Prostate gland (tissue), 2 donors: ENCODE data around the gene TMEM19.

ENCODE experiments used
- CTCF ChIP-seq, 4 experiments: fragments of 200-600 bp in 2 of 4; fragments of 450-650 bp in 2 of 4; sonication (generic) in 2 of 4; IDR thresholded peaks; 1 replicate in 3 of 4; 2 replicates in 1 of 4; pipeline ENCODE4 v1.5.1; 2016 to 2019; ENCODE audit warnings: antibody characterized with exemption in 4 of 4, mild to moderate bottlenecking in 2 of 4, moderate library complexity in 2 of 4
- POLR2A ChIP-seq: fragments of 450-650 bp; IDR thresholded peaks from one replicate; pipeline ENCODE4 v1.6.1; 2016; ENCODE audit warnings: antibody characterized with exemption, mild to moderate bottlenecking
- POLR2AphosphoS5 ChIP-seq: sonication (generic); formaldehyde crosslinking; IDR thresholded peaks from one replicate; pipeline ENCODE4 v1.6.1; 2017; ENCODE audit warnings: antibody characterized with exemption

- no peak for TF ChIP-seq CTCF (IDR thresholded peaks at IDR 0.05)
- TF ChIP-seq POLR2A = no peak
- no peak for TF ChIP-seq POLR2AphosphoS5
These were observed 17.3 kb downstream of the TMEM19 start for GRCh38 chr12:71703206-71703605.
